HG02852 (cell line): Measurements from ENCODE around the gene EXPH5.

Experiments
- ATAC-seq: cut with Tn5 transposase; IDR thresholded peaks from one replicate; pipeline ENCODE4 v1.9.1; 2021; ENCODE audit warnings: mild to moderate bottlenecking, moderate library complexity; ENCODE audit not compliant: unreplicated experiment

The EXPH5 gene

DNA sequence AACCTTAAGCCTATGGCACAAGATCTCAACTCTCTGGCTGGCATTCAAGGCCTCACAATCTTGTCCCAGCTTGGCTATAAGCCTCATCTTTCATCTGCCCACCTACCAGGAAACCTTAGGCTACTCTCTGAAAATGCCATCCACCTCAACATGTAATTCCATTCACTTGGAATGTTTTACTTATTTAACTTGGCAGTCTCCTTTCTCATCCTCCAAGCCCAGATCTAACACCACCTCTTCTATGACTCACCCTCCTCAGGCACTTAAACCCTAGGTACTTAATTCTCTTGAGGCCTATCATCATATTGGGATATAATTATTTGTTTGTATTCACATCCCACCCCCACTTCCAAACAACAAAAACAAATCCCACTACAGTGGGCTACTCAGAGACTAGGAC lies 110.4 kb downstream of the EXPH5 start:
- no peak for ATAC-seq

DNA sequence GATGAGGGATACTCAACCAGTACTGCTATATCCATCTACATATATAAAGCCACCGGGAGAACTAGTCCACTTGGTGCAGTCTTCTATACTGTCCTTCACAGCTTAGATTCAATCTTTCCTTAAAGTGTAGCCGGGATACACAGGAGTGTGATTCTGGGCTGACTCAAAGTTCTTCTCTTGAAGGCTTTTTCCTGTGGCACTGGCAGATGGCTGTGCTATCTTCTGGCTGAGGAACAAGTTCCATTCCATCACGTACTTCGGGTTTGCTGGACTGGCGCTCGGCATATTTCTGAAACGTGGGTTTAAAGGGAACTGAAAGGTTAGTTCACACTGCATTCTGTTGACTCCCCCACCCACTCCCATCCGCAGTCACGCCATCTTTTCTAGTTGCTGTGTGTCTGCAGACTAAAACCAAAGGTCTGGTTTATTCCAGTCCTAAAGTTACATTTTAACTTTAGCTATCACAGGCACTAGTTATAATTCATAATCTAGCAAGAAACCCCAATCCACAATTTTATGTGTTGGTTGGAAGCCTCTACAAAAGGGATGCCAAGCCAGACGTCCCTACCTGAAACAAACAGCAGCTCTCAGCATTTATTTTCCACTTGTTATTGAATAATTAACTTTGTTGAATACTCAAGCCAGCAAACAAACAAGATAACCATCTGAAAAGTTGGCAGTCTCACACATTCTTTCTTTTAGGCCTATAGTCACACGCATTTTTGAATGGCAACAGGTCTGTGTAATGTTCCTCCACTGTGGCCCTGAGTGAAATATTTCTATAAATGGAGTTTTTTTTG lies 118.7 kb downstream of the EXPH5 start:
- ATAC-seq = no peak

DNA sequence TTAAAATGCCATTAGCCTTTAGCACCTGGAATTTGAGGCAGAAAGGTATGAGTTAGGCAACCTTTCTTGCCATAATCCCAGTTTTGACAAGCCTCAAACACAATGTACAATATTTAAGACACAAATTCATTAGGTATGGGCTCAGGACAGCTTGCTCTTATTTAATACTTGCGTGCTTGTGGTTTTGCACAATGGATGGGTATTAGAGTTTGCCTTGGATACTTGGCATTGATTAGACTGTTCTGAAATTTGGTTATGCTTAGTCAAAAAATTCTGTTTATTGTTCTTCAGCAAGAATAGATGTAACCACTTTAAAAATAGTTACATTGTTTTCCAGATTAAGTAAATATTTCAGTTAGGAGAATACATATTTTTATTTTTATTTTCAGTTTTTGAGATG lies 120.9 kb downstream of the EXPH5 start:
- no peak for ATAC-seq

DNA sequence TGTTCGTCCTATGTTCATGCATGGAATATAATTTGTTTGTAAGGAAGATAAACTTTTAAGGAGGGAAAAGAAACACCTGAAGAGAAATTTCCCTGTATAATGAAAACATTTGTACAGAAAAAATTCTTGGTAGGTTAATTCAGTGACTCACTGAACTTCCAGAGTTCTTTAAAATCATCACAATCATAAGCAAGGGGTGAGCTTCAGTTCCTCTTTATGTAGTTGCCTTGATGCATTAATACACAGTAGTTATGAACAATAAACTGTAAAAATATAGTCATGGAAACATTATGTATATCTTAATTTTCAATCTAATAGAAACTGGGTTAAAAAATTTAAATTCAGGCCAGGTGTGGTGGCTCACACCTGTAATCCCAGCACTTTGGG lies 125.1 kb downstream of the EXPH5 start:
- ATAC-seq = no peak

DNA sequence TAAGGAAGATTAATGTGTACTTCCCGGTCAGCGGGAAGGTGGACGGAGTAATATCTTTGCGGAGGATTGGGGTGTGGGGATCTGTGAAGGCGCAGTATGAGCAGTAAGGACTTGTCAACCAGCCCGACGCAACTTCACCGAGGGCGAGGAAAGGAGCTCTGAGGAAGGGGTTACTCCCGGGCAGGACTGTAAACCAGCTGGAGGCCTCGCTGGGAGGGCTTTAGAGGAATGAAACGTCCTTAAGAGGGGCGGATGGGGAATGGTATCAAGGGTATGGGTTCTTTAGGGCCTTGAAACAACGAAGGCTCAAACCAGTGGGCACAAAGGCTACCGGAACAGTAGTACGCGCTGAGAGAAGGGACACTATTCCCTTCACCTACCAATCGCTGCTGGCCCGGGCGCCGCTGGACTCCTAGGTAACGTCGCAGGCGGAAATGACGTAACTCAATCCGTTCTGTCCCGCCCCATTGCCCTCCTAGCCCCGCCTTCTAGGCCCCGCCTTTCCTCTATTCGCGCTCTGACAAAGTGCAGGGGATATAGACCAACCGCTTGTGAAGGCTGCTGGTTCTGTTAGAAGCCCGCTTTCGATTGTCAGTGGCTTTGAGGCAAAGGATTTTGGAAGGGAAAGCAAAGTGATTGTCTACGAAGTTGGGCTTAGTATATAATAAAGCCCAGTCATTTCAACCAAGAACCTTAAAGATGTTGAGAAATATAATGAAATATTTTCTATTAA lies 126.3 kb downstream of the EXPH5 start, which contains the start of gene C11orf65:
TSS of gene C11orf65 (minus strand) at position 439 of the 733 bp plus-strand sequence. CDS start 5,970 bp downstream, outside the sequence.
- peak; percentile 99 for ATAC-seq

DNA sequence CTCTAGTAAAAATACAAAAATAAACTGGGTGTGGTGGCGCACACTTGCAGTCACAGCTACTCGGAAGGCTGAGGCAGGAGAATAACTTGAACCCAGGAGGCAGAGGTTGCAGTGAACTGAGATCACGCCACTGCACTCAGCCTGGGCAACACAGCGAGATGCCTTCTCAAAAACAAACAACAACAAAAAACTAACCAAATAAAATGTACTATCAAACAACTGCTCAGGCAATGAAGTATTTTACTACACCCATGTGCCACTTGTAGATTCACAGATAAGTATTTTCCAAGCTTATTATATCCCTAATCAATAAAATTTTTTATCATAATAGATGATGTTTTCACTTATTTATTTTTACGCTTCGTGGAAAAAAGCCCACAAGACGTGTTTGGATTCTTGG lies 127.2 kb downstream of the EXPH5 start:
- ATAC-seq = no peak
